PFSK-1 (cell line): ENCODE data around the gene NHSL2.

Experiments used
- FOXP2 ChIP-seq: optimal IDR thresholded peaks from 2 replicates; pipeline ENCODE3; 2011; ENCODE audit warnings: borderline replicate concordance, control low read depth, inconsistent platforms; ENCODE audit not compliant: insufficient read depth; ENCODE audit errors: extremely low read length, extremely low read depth
- POLR2AphosphoS5 ChIP-seq: IDR thresholded peaks from 2 replicates; pipeline ENCODE4 v1.6.1; 2012; ENCODE audit warnings: low read depth, mild to moderate bottlenecking, control low read depth, low read length, moderate library complexity
- SIN3A ChIP-seq: IDR thresholded peaks from 2 replicates; pipeline ENCODE4 v1.6.1; 2012; ENCODE audit warnings: mild to moderate bottlenecking, low read length, moderate library complexity, borderline replicate concordance; ENCODE audit not compliant: insufficient read depth
- TAF1 ChIP-seq: IDR thresholded peaks from 2 replicates; pipeline ENCODE4 v1.6.1; 2012; ENCODE audit warnings: low read length, control low read depth, borderline replicate concordance; ENCODE audit not compliant: insufficient read depth
- TF ChIP-seq, protein P1 (sequence below), 2 experiments: IDR thresholded peaks; 2 replicates each; pipeline versions ENCODE4 v1.6.1 to v1.8.0; 2011 to 2012; ENCODE audit warnings: low read depth in 2 of 2, low read length in 2 of 2, control low read depth in 1 of 2, inconsistent platforms in 1 of 2, mild to moderate bottlenecking in 1 of 2, moderate library complexity in 1 of 2; ENCODE audit not compliant: insufficient read depth in 1 of 2

NHSL2 gene

DNA sequence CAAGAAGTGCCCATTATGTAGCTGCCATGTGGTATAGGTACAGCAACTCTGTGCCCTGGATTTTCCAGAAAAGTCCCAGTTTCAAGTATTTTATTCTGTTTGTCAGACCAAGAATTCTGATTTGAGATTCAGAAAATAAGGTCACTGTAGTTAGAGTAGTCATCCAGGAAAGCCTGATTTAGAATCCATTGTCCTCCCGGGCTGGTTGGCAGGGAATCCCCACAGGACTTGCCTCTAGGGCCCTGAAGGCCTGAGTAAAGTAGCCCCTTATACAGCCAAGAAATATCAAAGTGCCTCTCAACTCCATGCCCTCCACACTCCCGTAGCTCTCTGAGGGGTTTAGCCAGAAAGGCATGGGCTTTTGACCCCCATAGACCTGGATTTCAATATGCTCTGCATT lies 184.7 kb downstream of the NHSL2 start:
- TF ChIP-seq TAF1: no peak
- no peak for TF ChIP-seq POLR2AphosphoS5
- TF ChIP-seq FOXP2: no peak
- TF ChIP-seq SIN3A: no peak
- TF ChIP-seq, protein P1, sequence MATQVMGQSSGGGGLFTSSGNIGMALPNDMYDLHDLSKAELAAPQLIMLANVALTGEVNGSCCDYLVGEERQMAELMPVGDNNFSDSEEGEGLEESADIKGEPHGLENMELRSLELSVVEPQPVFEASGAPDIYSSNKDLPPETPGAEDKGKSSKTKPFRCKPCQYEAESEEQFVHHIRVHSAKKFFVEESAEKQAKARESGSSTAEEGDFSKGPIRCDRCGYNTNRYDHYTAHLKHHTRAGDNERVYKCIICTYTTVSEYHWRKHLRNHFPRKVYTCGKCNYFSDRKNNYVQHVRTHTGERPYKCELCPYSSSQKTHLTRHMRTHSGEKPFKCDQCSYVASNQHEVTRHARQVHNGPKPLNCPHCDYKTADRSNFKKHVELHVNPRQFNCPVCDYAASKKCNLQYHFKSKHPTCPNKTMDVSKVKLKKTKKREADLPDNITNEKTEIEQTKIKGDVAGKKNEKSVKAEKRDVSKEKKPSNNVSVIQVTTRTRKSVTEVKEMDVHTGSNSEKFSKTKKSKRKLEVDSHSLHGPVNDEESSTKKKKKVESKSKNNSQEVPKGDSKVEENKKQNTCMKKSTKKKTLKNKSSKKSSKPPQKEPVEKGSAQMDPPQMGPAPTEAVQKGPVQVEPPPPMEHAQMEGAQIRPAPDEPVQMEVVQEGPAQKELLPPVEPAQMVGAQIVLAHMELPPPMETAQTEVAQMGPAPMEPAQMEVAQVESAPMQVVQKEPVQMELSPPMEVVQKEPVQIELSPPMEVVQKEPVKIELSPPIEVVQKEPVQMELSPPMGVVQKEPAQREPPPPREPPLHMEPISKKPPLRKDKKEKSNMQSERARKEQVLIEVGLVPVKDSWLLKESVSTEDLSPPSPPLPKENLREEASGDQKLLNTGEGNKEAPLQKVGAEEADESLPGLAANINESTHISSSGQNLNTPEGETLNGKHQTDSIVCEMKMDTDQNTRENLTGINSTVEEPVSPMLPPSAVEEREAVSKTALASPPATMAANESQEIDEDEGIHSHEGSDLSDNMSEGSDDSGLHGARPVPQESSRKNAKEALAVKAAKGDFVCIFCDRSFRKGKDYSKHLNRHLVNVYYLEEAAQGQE (IDR thresholded peaks at IDR 0.05; ENCODE audit: insufficient read depth in 1 of 2, low read depth in 2 of 2, low read length in 2 of 2): no peak

DNA sequence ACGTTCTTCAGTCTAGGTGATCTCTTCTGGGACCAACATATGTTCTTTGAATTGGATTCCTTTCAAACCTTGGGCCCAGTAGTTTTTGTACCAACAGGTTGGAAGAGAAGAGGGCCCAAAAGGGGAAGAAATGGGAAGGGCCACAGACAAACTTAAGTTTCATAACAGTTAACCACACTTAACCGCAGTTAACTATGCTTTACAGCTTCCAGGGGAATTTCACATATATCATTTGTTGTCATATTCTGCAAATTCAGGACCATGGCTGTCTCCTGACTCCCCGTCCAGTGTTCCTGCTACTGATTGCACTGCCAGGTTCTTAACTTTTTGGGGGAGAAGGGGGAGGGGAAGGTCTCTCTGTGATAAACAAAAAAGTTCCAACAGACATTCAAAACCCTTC lies 186.5 kb downstream of the NHSL2 start:
- TF ChIP-seq TAF1 (no peak), POLR2AphosphoS5 (no peak), FOXP2 (no peak)

DNA sequence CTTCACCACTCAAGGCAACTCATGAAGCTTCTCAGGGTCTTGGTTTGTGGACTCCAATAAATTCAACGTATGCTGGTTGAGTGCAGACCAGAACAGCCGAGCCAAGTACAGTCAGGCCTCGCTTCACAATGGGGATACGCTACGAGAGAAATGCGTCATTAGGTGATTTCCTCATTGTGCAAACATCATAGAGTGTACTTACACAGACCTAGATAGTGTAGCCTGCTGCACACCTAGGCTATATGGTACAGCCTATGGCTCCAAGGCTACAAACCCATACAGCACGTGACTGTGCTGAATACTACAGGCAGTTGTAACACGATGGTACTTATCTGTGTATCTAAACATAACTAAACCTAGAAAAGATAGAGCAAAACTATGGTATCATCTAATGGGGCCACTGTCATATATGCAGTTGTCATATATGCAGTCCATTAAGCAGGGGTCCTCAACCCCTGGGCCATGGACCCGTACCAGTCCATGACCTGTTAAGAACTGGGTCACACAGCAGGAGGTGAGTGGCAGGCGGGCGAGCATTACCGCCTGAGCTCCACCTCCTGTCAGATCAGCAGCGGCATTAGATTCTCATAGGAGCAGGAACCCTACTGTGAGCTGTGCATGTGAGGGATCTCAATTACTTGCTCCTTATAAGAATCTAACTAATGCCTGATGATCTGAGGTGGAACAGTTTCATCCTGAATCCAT lies 189.6 kb downstream of the NHSL2 start:
- TF ChIP-seq, protein P1 (IDR thresholded peaks at IDR 0.05; ENCODE audit: insufficient read depth in 1 of 2, low read depth in 2 of 2, low read length in 2 of 2): no peak
- TF ChIP-seq SIN3A (no peak), TAF1 (no peak), FOXP2 (no peak), POLR2AphosphoS5 (no peak)

DNA sequence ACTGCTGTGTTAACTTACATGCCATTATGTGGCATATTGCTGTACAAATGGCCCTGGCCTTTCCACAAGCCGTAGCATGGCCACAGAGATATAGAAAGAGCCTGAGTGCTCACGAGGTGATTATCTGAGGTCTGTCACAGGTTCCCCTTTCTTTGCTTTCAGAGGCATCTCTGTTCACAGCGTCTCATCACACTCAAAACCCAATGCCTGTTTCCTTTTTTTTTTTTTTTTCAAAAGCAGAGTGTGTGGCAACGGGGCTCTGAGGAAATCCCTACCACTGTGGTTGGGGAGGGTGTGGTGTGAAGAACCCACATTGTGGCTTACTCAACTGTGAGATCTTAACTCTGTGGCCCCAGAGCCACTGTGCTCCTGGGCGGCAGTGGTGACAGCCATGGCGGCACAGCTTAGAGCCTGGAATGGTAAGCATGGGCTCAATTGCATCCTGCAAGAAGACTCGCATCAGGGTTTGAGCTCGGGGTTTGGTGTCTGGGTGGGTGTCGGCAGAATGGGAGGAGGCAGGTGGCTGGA lies 190.2 kb downstream of the NHSL2 start:
- TF ChIP-seq, protein P1 (IDR thresholded peaks at IDR 0.05; ENCODE audit: insufficient read depth in 1 of 2, low read depth in 2 of 2, low read length in 2 of 2): no peak
- TF ChIP-seq SIN3A: no peak
- TF ChIP-seq FOXP2: no peak
- TF ChIP-seq POLR2AphosphoS5: no peak
- no peak for TF ChIP-seq TAF1

DNA sequence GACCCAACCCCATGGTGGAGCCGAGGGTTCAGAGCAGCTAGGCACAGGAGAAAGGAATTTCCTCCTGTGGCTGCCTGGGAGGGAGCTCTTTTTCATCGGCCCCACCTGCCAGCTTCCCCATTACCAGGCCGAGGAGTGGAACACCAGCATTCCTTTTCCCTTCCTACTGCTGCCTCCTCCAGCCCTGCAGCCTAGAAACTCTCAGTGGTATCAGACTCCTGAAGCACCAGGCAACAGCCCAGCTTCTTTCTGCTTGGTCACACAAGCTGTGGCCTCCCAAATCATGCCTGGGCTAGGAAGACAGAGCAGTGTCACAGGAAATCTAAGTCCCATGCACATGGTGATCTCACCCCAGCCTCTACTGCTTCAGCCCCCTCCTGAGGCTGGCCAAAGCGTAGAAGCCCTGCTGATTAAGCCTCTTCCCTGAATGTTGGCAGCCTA lies 191.0 kb downstream of the NHSL2 start:
- TF ChIP-seq SIN3A (no peak), TAF1 (no peak), FOXP2 (no peak), POLR2AphosphoS5 (no peak)
- TF ChIP-seq, protein P1 (IDR thresholded peaks at IDR 0.05; ENCODE audit: insufficient read depth in 1 of 2, low read depth in 2 of 2, low read length in 2 of 2): no peak
